HG03103 (cell line): Measurements from ENCODE around the gene ZSWIM1.
A peak's percentile ranks its signal among the peaks of the same experiment; 100 is the strongest.

Experiments used
- ATAC-seq: cut with Tn5 transposase; IDR thresholded peaks from one replicate; pipeline ENCODE4 v1.9.1; 2021; ENCODE audit warnings: low read depth; ENCODE audit not compliant: unreplicated experiment

The ZSWIM1 gene

GRCh38 chr20:45880988-45881788, at the start of gene ZSWIM1:
TSS of gene ZSWIM1 (plus strand) at chr20:45881227. CDS start at chr20:45882593, 1,366 bp downstream.
- ATAC-seq = peak; percentile 95

GRCh38 chr20:45832619-45833018, 48.4 kb upstream of the ZSWIM1 start:
- no peak for ATAC-seq

- ATAC-seq = no peak
Measured at GRCh38 chr20:45833030-45833882, 47.8 kb upstream of the ZSWIM1 start, which contains the start of gene SNX21. TSS of gene SNX21 (plus strand) at chr20:45833799. CDS start at chr20:45833920, 121 bp downstream.

GRCh38 chr20:45833883-45834796, 46.9 kb upstream of the ZSWIM1 start:
- no peak for ATAC-seq

DNA sequence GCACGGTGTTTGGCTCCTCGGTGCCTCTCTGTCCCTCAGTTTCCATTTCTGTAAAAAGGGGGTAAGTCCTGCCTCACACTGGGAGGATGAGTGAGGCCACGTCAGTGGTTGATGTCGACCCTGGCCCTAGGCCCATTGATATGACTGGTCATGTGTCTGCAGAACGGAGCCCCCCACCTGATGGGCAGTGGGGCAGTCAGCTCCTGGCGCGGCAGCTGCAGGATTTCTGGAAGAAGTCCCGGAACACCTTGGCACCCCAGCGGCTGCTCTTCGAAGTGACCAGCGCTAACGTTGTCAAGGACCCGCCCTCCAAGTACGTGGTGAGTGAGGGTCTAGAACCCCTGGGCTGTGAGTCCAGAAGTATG, 46.2 kb upstream of the ZSWIM1 start:
- ATAC-seq = no peak

DNA sequence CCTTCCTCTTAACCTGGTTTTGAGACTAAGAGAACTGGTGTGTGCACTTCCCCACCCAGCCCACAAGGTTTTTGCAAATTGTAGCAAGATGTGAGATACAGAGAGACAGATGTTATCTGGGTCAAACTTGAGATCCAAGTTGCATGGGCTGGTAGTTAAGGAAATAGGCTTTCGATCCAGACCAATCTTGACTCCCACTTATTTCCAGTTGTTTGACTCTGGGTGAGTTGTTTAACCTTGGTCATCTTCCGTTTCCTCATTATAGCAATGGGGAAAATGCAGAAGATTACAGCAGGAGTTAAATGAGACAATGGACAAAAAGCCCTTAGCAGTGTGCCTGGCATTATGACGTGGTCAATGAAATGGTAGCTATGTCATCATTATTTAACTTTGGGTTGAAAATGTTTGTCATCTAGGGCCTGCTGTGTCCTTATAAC, 45.7 kb upstream of the ZSWIM1 start:
- ATAC-seq = no peak

DNA sequence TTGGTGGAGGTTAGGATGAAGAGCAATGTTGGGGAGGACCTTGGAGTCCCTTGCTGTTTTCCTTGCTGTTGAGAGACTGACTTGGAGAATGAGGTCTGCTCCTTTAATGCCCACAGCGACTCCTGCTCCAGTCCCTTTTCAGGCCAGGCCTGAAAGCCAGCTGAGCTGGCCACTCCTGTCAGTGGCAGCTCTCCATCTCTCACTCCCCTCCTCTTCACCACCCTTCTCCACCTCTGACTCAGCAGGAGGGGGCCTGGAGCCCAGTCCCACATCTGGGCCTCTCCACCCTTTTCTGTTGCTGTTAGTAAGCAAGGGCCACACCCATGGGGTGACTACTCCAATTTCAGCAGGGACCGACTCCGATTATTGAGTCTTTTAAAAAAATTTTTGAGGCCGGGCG, 45.2 kb upstream of the ZSWIM1 start:
- ATAC-seq = no peak

GRCh38 chr20:45836841-45837240, 44.2 kb upstream of the ZSWIM1 start:
- ATAC-seq = no peak

GRCh38 chr20:45840700-45841198, 40.3 kb upstream of the ZSWIM1 start:
- ATAC-seq = no peak

GRCh38 chr20:45841407-45842129, 39.5 kb upstream of the ZSWIM1 start:
- ATAC-seq = no peak

DNA sequence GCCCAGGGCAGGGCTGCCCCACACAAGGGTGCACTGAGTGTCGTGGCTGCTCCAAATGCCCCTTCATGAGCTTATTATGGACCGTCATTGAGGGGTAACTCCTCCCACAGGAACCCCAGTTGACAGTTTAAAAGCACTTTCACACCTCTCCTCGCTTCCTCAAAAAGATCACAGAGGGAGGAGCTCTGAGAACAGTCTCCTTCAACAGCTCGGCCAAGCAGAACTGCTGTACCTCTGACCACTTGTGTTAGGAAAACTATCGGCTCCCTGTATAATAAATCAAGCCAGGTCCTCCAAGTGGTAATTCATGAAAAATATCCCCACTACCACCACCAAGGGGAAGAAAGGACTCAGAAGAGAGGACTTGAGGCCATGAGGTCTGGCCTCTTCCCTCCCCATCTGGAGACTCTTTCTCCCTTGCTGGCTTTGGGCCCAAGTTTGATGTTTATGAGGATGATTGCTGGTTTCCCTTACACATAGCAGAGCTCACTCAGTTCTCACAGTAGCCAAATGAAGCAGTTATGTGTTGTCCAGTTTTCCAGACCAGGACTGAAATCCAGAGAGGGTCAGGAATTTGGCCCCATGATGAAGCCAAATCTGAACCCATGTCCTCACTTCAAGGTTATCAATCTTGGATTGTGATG, 38.7 kb upstream of the ZSWIM1 start:
- peak; percentile 92 for ATAC-seq

DNA sequence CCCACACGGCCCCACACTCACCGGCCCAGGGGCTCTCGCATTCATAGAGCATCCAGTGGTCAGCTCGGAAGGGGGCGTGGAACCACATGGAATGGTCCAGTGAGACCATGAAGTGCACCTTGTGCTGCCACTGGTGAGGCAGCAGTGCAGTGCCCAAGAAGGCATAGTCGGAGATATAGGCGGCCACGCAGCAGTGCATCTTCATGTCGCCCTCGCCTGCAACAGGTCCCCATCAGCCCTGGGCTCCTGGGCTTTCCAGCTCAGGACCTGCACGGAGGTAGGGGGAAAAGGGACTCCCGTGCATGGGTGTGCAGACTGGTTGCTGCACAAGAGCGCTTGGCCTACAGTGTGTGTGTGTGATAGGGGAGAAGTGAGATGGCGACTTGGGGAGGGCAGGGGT, 37.5 kb upstream of the ZSWIM1 start:
- ATAC-seq = no peak

GRCh38 chr20:45845452-45845851, 35.6 kb upstream of the ZSWIM1 start:
- no peak for ATAC-seq

- ATAC-seq = no peak
Measured at GRCh38 chr20:45848421-45848820, 32.6 kb upstream of the ZSWIM1 start.

- ATAC-seq = no peak
Measured at GRCh38 chr20:45848969-45849582, 32.0 kb upstream of the ZSWIM1 start.

DNA sequence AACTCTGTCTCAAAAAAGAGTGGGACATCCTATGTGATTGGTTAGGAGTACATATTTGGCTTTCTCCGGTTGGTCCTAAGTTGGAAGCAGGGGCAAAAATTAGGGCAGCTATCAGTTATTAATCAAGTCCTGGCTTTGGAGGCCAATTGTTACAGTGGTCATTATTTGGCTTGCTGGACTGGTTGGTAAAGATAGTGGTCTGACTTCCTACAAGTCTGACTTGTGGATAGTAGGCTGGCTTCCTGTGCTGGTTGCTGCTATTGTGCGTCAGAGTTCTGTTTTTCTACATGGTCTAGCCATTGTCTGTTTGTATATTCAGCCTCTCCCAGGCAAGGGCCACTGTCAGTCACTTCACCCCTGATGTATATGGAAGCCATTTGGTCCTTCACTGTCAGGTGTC, 30.8 kb upstream of the ZSWIM1 start:
- ATAC-seq = no peak

GRCh38 chr20:45850926-45851325, 30.1 kb upstream of the ZSWIM1 start:
- no peak for ATAC-seq

DNA sequence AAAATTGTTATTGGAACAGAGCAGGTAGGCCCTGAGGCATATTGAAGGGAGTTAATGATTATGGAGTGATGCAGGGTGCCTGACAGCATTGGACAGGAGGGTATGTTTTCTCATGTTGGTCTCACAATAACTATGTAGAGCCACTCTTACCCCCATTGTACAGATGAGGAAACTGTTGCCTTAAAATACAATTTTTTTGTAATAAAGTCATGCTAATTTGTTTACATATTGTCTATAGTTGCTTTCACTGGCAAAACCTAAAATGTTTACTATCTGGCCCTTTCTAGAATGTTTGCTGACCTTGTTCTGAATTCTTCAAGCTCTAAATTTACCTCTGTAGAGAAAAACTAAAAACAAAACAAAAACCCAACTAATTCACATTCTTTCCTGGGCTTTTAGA, 29.5 kb upstream of the ZSWIM1 start:
- no peak for ATAC-seq

GRCh38 chr20:45852326-45852725, 28.7 kb upstream of the ZSWIM1 start:
- ATAC-seq = no peak
